K562 (cell line): ENCODE measurements around the gene THAP4. TPM values are rescaled to one million over a fixed set of nuclear protein-coding genes. Genes with fewer than 3 reads are reported as not detected.
A peak's percentile ranks its signal among the peaks of the same experiment; 100 is the strongest.

Source experiments
- ATAC-seq: fragments of 200-7000 bp; cut with Tn5 transposase; 3 replicates; pipeline ENCODE4 v1.9.1; 2020; ENCODE audit warnings: moderate library complexity
- BruUV-seq: library from RNA; stranded (reverse); fragments of 400-500 nt; replicated peaks from 2 replicates; lab custom pipeline; 2021; lab: Mats Ljungman, UMichigan
- CTCF ChIA-PET: fragments of 300-600 bp; formaldehyde crosslinking; extraction: SDS; loops from one replicate; lab custom pipeline; 2021; ENCODE audit warnings: low intra/inter-chr PET ratio; lab: Yijun Ruan, JAX
- POLR2A ChIA-PET: fragments of 300-600, 350-650 bp; sonication (Branson Sonifier 250); formaldehyde crosslinking; extraction: SDS; loops from one replicate; lab custom pipeline; 2021; ENCODE audit warnings: antibody characterized with exemption, inconsistent platforms; lab: Yijun Ruan, JAX
- DNase-seq, 4 experiments: peaks; one replicate each; pipeline versions ENCODE4 v3.0.0 to v3.0.0-alpha.2; 2011 to 2018; ENCODE audit warnings: low spot score in 3 of 4, mixed read lengths in 3 of 4; ENCODE audit errors: extremely low read depth in 1 of 4
- FAIRE-seq: peaks from 2 replicates; lab custom pipeline; 2011; peaks lifted over from hg19 to GRCh38; lab: Jason Lieb, UNC
- H2AFZ ChIP-seq: 2 replicates; pipeline ENCODE4 v1.6.0; 2011; ENCODE audit warnings: low read depth, low read length, control low read depth, inconsistent platforms
- H3K27ac ChIP-seq: fragments of 200-600 bp; 3 replicates; pipeline ENCODE4 v1.8.0; 2011; ENCODE audit warnings: low read depth, mild to moderate bottlenecking, control low read depth, inconsistent platforms, low read length, moderate library complexity, mixed read lengths; ENCODE audit errors: extremely low read depth
- H3K27me3 ChIP-seq, 2 experiments: fragments of 300-600 bp in 1 of 2; 2 replicates in 1 of 2; 3 replicates in 1 of 2; pipeline versions ENCODE4 v1.6.0 to v1.8.0; 2011; ENCODE audit warnings: inconsistent platforms in 2 of 2, low read length in 2 of 2, mild to moderate bottlenecking in 1 of 2, mixed read lengths in 1 of 2, moderate library complexity in 1 of 2; ENCODE audit not compliant: control insufficient read depth in 2 of 2, insufficient read depth in 2 of 2
- H3K36me3 ChIP-seq: fragments of 300-600 bp; 3 replicates; pipeline ENCODE4 v1.8.0; 2011; ENCODE audit warnings: mild to moderate bottlenecking, low read length, inconsistent platforms; ENCODE audit not compliant: control insufficient read depth, insufficient read depth
- H3K4me1 ChIP-seq, 2 experiments: fragments of 200-600 bp in 1 of 2; replicated peaks in 1 of 2; 2 replicates in 1 of 2; 3 replicates in 1 of 2; pipeline versions ENCODE4 v1.5.1 to v1.8.0; 2011; ENCODE audit warnings: inconsistent platforms in 2 of 2, low read length in 2 of 2, mild to moderate bottlenecking in 1 of 2, mixed read lengths in 1 of 2, moderate library complexity in 1 of 2; ENCODE audit not compliant: control insufficient read depth in 2 of 2, insufficient read depth in 2 of 2
- H3K4me2 ChIP-seq: 2 replicates; pipeline ENCODE4 v1.6.1; 2011; ENCODE audit warnings: low read length, control low read depth, inconsistent platforms, mixed read lengths; ENCODE audit not compliant: insufficient read depth
- H3K4me3 ChIP-seq: fragments of 200-600 bp; sonication (generic), shearing (Covaris generic); 2 replicates; pipeline ENCODE4 v1.5.1; 2016; ENCODE audit warnings: control low read depth, inconsistent platforms
- H3K79me2 ChIP-seq: fragments of 200-600 bp; 3 replicates; pipeline ENCODE4 v1.8.0; 2011; ENCODE audit warnings: low read length, inconsistent platforms; ENCODE audit not compliant: control insufficient read depth, insufficient read depth
- H3K9ac ChIP-seq, 2 experiments: 2 replicates each; pipeline versions ENCODE4 v1.6.0 to v1.6.1; 2011; ENCODE audit warnings: low read depth in 2 of 2, low read length in 2 of 2, control low read depth in 1 of 2, inconsistent platforms in 1 of 2, mild to moderate bottlenecking in 1 of 2, mixed read lengths in 1 of 2; ENCODE audit not compliant: insufficient read depth in 1 of 2
- H3K9me1 ChIP-seq: one replicate; pipeline ENCODE4 v1.6.0; 2011; ENCODE audit warnings: inconsistent platforms, mild to moderate bottlenecking, low read length, moderate library complexity; ENCODE audit not compliant: control insufficient read depth, insufficient read depth
- H3K9me3 ChIP-seq: replicated peaks from 2 replicates; pipeline ENCODE4 v1.5.1; 2011; ENCODE audit warnings: low read depth, low read length, inconsistent platforms; ENCODE audit not compliant: control insufficient read depth, insufficient read depth
- H4K20me1 ChIP-seq: replicated peaks from 2 replicates; pipeline ENCODE4 v1.6.1; 2011; ENCODE audit warnings: low read length, inconsistent platforms, mixed read lengths; ENCODE audit not compliant: control insufficient read depth, insufficient read depth
- AFF4 ChIP-seq: sonication (generic); formaldehyde crosslinking; IDR thresholded peaks from 2 replicates; pipeline ENCODE4 v1.8.0; 2023; ENCODE audit warnings: mild to moderate bottlenecking, missing genetic modification reagents
- BDP1 ChIP-seq: IDR thresholded peaks from 3 replicates; pipeline ENCODE4 v1.6.1; 2011; ENCODE audit not compliant: insufficient read length, insufficient read depth
- CREM ChIP-seq: IDR thresholded peaks from 2 replicates; pipeline ENCODE4 v1.6.1; 2014; ENCODE audit warnings: antibody characterized with exemption, low read depth
- FOXP4 ChIP-seq: sonication (generic); formaldehyde crosslinking; IDR thresholded peaks from 2 replicates; pipeline ENCODE4 v1.8.0; 2022; ENCODE audit warnings: mild to moderate bottlenecking, missing genetic modification reagents, borderline replicate concordance
- GABPB2 ChIP-seq: fragments of 250-450 bp; sonication (Bioruptor Pico); conservative IDR thresholded peaks from 2 replicates; pipeline ENCODE4 v1.5.1; 2021; ENCODE audit warnings: mild to moderate bottlenecking
- HOMEZ ChIP-seq: fragments of 250-450 bp; sonication (Bioruptor Pico); IDR thresholded peaks from 2 replicates; pipeline ENCODE4 v1.4.0; 2020; ENCODE audit warnings: mild to moderate bottlenecking, moderate library complexity
- TARDBP ChIP-seq: fragments of 450-650 bp; IDR thresholded peaks from 2 replicates; pipeline ENCODE4 v1.6.1; 2016
- ZBTB1 ChIP-seq: sonication (generic); formaldehyde crosslinking; IDR thresholded peaks from 2 replicates; pipeline ENCODE4 v1.8.1; 2023; ENCODE audit warnings: missing genetic modification reagents, low read depth, mild to moderate bottlenecking, borderline replicate concordance
- ZFPM2 ChIP-seq: fragments of 250-450 bp; sonication (Bioruptor Pico); IDR thresholded peaks from 2 replicates; pipeline ENCODE4 v1.5.1; 2022; ENCODE audit warnings: mild to moderate bottlenecking
- ZNF12 ChIP-seq: sonication (generic); formaldehyde crosslinking; IDR thresholded peaks from 2 replicates; pipeline ENCODE4 v1.4.0; 2020; ENCODE audit warnings: mild to moderate bottlenecking, missing genetic modification reagents
- ZNF511 ChIP-seq: sonication (generic); formaldehyde crosslinking; IDR thresholded peaks from 2 replicates; pipeline ENCODE4 v1.8.0; 2022; ENCODE audit warnings: mild to moderate bottlenecking, missing genetic modification reagents
- ZNF57 ChIP-seq: fragments of 450-650 bp; formaldehyde crosslinking; IDR thresholded peaks from 2 replicates; pipeline ENCODE4 v1.4.0; 2020; ENCODE audit warnings: mild to moderate bottlenecking, moderate library complexity
- ZNF695 ChIP-seq: fragments of 450-650 bp; formaldehyde crosslinking; IDR thresholded peaks from 2 replicates; pipeline ENCODE4 v1.4.0; 2020; ENCODE audit warnings: mild to moderate bottlenecking, moderate library complexity
- ZNF696 ChIP-seq: fragments of 250-450 bp; sonication (Bioruptor Pico); conservative IDR thresholded peaks from 2 replicates; pipeline ENCODE4 v1.4.0; 2020; ENCODE audit warnings: mild to moderate bottlenecking, moderate library complexity
- WGBS: fragments of 100-300 bp; shearing (Covaris generic); methylation state at CpG from one replicate; pipeline ENCODE4 v1.1.6; 2016; ENCODE audit warnings: low coverage, mixed read lengths; ENCODE audit not compliant: insufficient coverage; ENCODE audit errors: missing lambda C conversion rate; 5-methylcytosine and 5-hydroxymethylcytosine counted together
- in situ Hi-C: fragments of 300-500 bp; cut with MboI; formaldehyde crosslinking; loops from 4 replicates; pipeline ENCODE4 v1.15.0; 2018; ENCODE audit warnings: inconsistent platforms, mixed read lengths
- intact Hi-C: fragments of 100-400 bp; cut with micrococcal nuclease; formaldehyde crosslinking; loops from 2 replicates; pipeline ENCODE4 v1.14.2; 2022
- polyA plus RNA-seq, 8 experiments: library from polyadenylated mRNA; depleted of rRNA in 4 of 8; stranded (reverse) in 5 of 8; unstranded in 3 of 8; fragments of >200 nt; fragmentation: Nextera tagmentation in 2 of 8; fragmentation: Illumina TruSeq in 1 of 8; extraction: Ambion mirVana in 2 of 8; extraction: Trizol in 1 of 8; gene quantifications; 2 replicates each; pipeline versions ENCODE4 v1.2.1 to v1.2.3, GENCODE V29; 2011 to 2014; ENCODE audit warnings: inconsistent platforms in 1 of 8, missing spikeins in 1 of 8
- total RNA-seq, 7 experiments: library from RNA; depleted of rRNA in 6 of 7; stranded (reverse); fragments of >200 nt in 6 of 7; fragmentation: Illumina TruSeq in 2 of 7; extraction: Trizol in 2 of 7; gene quantifications; 2 replicates each; pipeline versions ENCODE4 v1.2.1 to v1.2.3, GENCODE V29; 2011 to 2021; ENCODE audit warnings: low replicate concordance in 1 of 7

The THAP4 gene
- total and polyA plus RNA-seq, 9 of the 15 experiments (the other 6 are each of a cell fraction or from before 2014, with no cell fraction given) = 8.6 to 60.9 (median 43.9) TPM

GRCh38 chr2:241636182-241637017 is 558 bp downstream of the THAP4 start:
- 0% methylated on average over 29 of the region's 97 CpGs for WGBS
- Histone ChIP-seq H3K9me1 (no peaks in the 10 kb centered on the region), H3K36me3 (peaks cover 53% of the 10 kb centered on the region; the same call in 2 of the 3 replicates), H3K27ac (peak overlapping the region; percentile 100), H3K9ac (peak overlapping the region; percentile 81 to 100), H3K4me3 (peak overlapping the region; percentile 87), H3K9me3 (no peaks in the 10 kb centered on the region; the same call in 1 of the 2 replicates), H3K27me3 (no peaks in the 10 kb centered on the region), H4K20me1 (no peaks in the 10 kb centered on the region), H3K4me1 (peaks cover 7 to 20% of the 10 kb centered on the region in 2 experiments; a peak in 3 of 5 replicates), H3K79me2 (peaks cover 82% of the 10 kb centered on the region), H2AFZ (peak overlapping the region; percentile 74; the same call in 1 of the 2 replicates), H3K4me2 (peak overlapping the region; percentile 89)
- ChIA-PET POLR2A (interaction anchor here (1.1 to 2.1 kb wide), 3 partner anchors 11 to 23 kb away, joined by 3 to 14 read pairs (median 3); no protein-coding TSS in a partner anchor), CTCF (no interaction called here)
- FAIRE-seq (peak; percentile 26), DNase-seq (peak; percentile 42 to 70 (median 58)), ATAC-seq (peak; percentile 59)
- no TSS peak for BruUV-seq
- in situ Hi-C loops (no loop called here), intact Hi-C loops (no loop called here)
- TF ChIP-seq ZNF57 (CRISPR knock-in tag) (no peak), ZNF696 (CRISPR knock-in tag) (no peak), ZNF695 (CRISPR knock-in tag) (no peak), CREM (no peak), ZNF12 (no peak), HOMEZ (CRISPR knock-in tag) (no peak), FOXP4 (CRISPR knock-in tag) (no peak), BDP1 (no peak), GABPB2 (CRISPR knock-in tag) (no peak), ZFPM2 (CRISPR knock-in tag) (no peak), TARDBP (no peak), AFF4 (CRISPR knock-in tag) (no peak), ZNF511 (CRISPR knock-in tag) (no peak), ZBTB1 (CRISPR knock-in tag) (no peak)
